Adrenal gland (tissue), 5 donors: ENCODE measurements around the gene ITGBL1.

Experiments used
- CTCF ChIP-seq, 6 experiments: fragments of 450-650 bp in 4 of 6; fragments of 200-600 bp in 2 of 6; sonication (generic) in 1 of 6; IDR thresholded peaks; 1 replicate in 5 of 6; 2 replicates in 1 of 6; pipeline versions ENCODE4 v1.5.1 to v1.8.0; 2016 to 2021; ENCODE audit warnings: antibody characterized with exemption in 6 of 6, mild to moderate bottlenecking in 2 of 6, moderate library complexity in 1 of 6
- POLR2A ChIP-seq, 2 donors: fragments of 450-650 bp; IDR thresholded peaks; one replicate each; pipeline ENCODE4 v1.6.1; 2017; ENCODE audit warnings: antibody characterized with exemption in 2 of 2, mild to moderate bottlenecking in 2 of 2, moderate library complexity in 1 of 2
- donor health status: DM: no; HTN: no; CAD: no.

- TF ChIP-seq POLR2A (IDR thresholded peaks at IDR 0.05), result no peak
- TF ChIP-seq CTCF (IDR thresholded peaks at IDR 0.05), result no peak
Measured at GRCh38 chr13:101569807-101570206, 117.3 kb downstream of the ITGBL1 start.
